22Rv1 (cell line): Measurements from ENCODE around the gene DMAC2L.

Source experiments
- H3K27ac ChIP-seq: fragments of 450-650 bp; 2 replicates; pipeline ENCODE4 v1.5.1; 2017
- CTCF ChIP-seq: fragments of 450-650 bp; IDR thresholded peaks from 2 replicates; pipeline ENCODE4 v1.5.1; 2017; ENCODE audit warnings: mild to moderate bottlenecking
- ZFX ChIP-seq: fragments of 450-650 bp; IDR thresholded peaks from 2 replicates; pipeline ENCODE4 v1.6.1; 2017; ENCODE audit warnings: antibody characterized with exemption, borderline replicate concordance

Gene DMAC2L

GRCh38 chr14:50311972-50312733 lies at the start of gene DMAC2L, which contains the start of gene L2HGDH:
Gene DMAC2L, plus strand, starts transcription at chr14:50312324. Its CDS starts 9,164 bp downstream, at chr14:50321488.
Gene L2HGDH, minus strand, starts transcription at chr14:50312229. Its CDS starts 79 bp downstream, at chr14:50312150.
- TF ChIP-seq CTCF (peak; percentile 37), ZFX (no peak)
- H3K27ac ChIP-seq, result peak within 1 kb of the TSS; percentile 86

GRCh38 chr14:50262865-50263264 lies 49.3 kb upstream of the DMAC2L start:
- TF ChIP-seq CTCF, result no peak
- TF ChIP-seq ZFX, result no peak
- no peak overlapping the region for H3K27ac ChIP-seq

- TF ChIP-seq CTCF (no peak), ZFX (no peak)
- H3K27ac ChIP-seq, result no peak overlapping the region
These were observed 48.8 kb upstream of the DMAC2L start for GRCh38 chr14:50263321-50263720.

- no peak overlapping the region for H3K27ac ChIP-seq
- TF ChIP-seq CTCF (no peak), ZFX (no peak)
These were observed 47.1 kb upstream of the DMAC2L start for GRCh38 chr14:50265029-50265428.

- H3K27ac ChIP-seq, result no peak overlapping the region
- no peak for TF ChIP-seq ZFX
- TF ChIP-seq CTCF, result no peak
These were observed 41.2 kb upstream of the DMAC2L start for GRCh38 chr14:50270932-50271331.

- TF ChIP-seq ZFX (no peak), CTCF (no peak)
- no peak overlapping the region for H3K27ac ChIP-seq
These were observed 39.6 kb upstream of the DMAC2L start for GRCh38 chr14:50272498-50272897.

GRCh38 chr14:50285861-50286260 lies 26.3 kb upstream of the DMAC2L start:
- no peak overlapping the region for H3K27ac ChIP-seq
- TF ChIP-seq CTCF, result no peak
